ENCODE measurements around the gene POU2F2.

The POU2F2 gene

GRCh38 chr19:42099336-42099925 is 32.8 kb downstream of the POU2F2 start:
- DNase-seq (ENCODE audit: low read depth) = no peak

- DNase-seq (ENCODE audit: low read depth) = no peak
Observed at GRCh38 chr19:42098781-42099180, 33.5 kb downstream of the POU2F2 start.

GRCh38 chr19:42097461-42097860 is 34.8 kb downstream of the POU2F2 start:
- no peak for DNase-seq (ENCODE audit: low read depth)

GRCh38 chr19:42096255-42096837 is 35.9 kb downstream of the POU2F2 start:
- no peak for DNase-seq (ENCODE audit: low read depth)

- no peak for DNase-seq (ENCODE audit: low read depth)
Observed at GRCh38 chr19:42095814-42096230, 36.4 kb downstream of the POU2F2 start.

GRCh38 chr19:42095142-42095813 is 37.0 kb downstream of the POU2F2 start:
- DNase-seq (ENCODE audit: low read depth) = no peak

- no peak for DNase-seq (ENCODE audit: low read depth)
Observed at GRCh38 chr19:42093926-42094325, 38.3 kb downstream of the POU2F2 start.

GRCh38 chr19:42093505-42093904 is 38.7 kb downstream of the POU2F2 start:
- DNase-seq (ENCODE audit: low read depth) = no peak

GRCh38 chr19:42092350-42092749 is 39.9 kb downstream of the POU2F2 start:
- no peak for DNase-seq (ENCODE audit: low read depth)

GRCh38 chr19:42091742-42092141 is 40.5 kb downstream of the POU2F2 start:
- DNase-seq (ENCODE audit: low read depth) = no peak

GRCh38 chr19:42091300-42091699 is 40.9 kb downstream of the POU2F2 start:
- DNase-seq (ENCODE audit: low read depth) = no peak

- no peak for DNase-seq (ENCODE audit: low read depth)
Observed at GRCh38 chr19:42090672-42091071, 41.6 kb downstream of the POU2F2 start.

GRCh38 chr19:42089772-42090171 is 42.5 kb downstream of the POU2F2 start:
- no peak for DNase-seq (ENCODE audit: low read depth)

- no peak for DNase-seq (ENCODE audit: low read depth)
Observed at GRCh38 chr19:42089191-42089750, 43.0 kb downstream of the POU2F2 start.

- DNase-seq (ENCODE audit: low read depth) = peak; percentile 60
Observed at GRCh38 chr19:42088471-42089190, 43.6 kb downstream of the POU2F2 start.

GRCh38 chr19:42086770-42087550 is 45.3 kb downstream of the POU2F2 start:
- no peak for DNase-seq (ENCODE audit: low read depth)

GRCh38 chr19:42086188-42086736 is 46.0 kb downstream of the POU2F2 start:
- DNase-seq (ENCODE audit: low read depth) = no peak

GRCh38 chr19:42083537-42083936 is 48.7 kb downstream of the POU2F2 start:
- DNase-seq (ENCODE audit: low read depth) = no peak

- no peak for DNase-seq (ENCODE audit: low read depth)
Observed at GRCh38 chr19:42081584-42082203, 50.6 kb downstream of the POU2F2 start.

- no peak for DNase-seq (ENCODE audit: low read depth)
Observed at GRCh38 chr19:42080764-42081375, 51.4 kb downstream of the POU2F2 start.
